Nasal cavity respiratory epithelium epithelial cell of viscerocranial mucosa (primary cell): ENCODE data around the gene OLIG3. TPM values are rescaled to one million over a fixed set of nuclear protein-coding genes. Genes with fewer than 3 reads are reported as not detected.

Source experiments
- total RNA-seq: library from RNA; depleted of rRNA; stranded (reverse); fragments of >200 nt; gene quantifications from 2 replicates; pipeline ENCODE4 v1.2.3, GENCODE V29; 2014

OLIG3 gene
- not detected in 2 replicates for total RNA-seq

GRCh38 chr6:137494281-137494987 lies at the start of gene OLIG3:
OLIG3 (minus strand) TSS chr6:137494394; CDS start chr6:137494170, 224 bp downstream.

